VCaP (cell line): ENCODE results near the gene PAPSS2.

Experiments
- H3K27ac ChIP-seq: fragments of 450-650 bp; 2 replicates; pipeline ENCODE4 v1.5.1; 2017
- TF ChIP-seq, protein P1 (sequence below): fragments of 450-650 bp; conservative IDR thresholded peaks from 2 replicates; pipeline ENCODE4 v1.5.1; 2017; ENCODE audit warnings: mild to moderate bottlenecking, moderate library complexity

Gene PAPSS2

DNA sequence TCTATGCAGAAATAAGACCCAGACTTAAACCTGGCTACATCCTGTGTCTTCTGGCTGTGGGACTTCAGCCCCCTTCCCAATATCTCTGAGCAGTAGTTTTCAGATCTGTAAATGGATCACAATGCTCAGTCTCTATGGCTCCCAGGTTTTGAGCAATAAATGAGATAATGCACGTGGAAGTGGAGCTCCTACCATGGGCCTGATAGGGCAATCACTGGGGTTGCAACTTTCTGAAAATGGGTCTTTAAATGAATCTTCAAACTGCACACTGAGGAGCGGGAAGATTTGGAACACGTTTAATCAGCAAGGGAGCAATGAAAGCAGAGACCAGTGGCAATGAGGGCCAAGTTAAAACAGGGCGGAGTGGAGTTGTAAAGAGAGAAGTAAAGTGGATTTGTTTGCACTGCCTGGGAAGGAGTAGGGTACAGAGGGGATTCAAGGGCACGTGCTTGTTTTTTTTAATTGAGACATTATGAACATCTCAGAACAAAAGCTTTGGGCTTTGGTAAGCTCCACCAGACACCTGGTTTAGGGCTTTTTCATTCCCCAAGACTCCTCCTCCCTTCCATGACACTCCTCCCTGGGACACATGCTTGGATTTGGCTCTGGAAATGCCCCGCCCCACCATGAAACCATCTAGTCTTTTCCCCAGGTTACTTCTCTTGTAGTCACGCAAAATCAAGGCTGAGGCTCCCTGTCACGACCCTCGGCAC, 42.7 kb downstream of the PAPSS2 start:
- TF ChIP-seq, protein P1, sequence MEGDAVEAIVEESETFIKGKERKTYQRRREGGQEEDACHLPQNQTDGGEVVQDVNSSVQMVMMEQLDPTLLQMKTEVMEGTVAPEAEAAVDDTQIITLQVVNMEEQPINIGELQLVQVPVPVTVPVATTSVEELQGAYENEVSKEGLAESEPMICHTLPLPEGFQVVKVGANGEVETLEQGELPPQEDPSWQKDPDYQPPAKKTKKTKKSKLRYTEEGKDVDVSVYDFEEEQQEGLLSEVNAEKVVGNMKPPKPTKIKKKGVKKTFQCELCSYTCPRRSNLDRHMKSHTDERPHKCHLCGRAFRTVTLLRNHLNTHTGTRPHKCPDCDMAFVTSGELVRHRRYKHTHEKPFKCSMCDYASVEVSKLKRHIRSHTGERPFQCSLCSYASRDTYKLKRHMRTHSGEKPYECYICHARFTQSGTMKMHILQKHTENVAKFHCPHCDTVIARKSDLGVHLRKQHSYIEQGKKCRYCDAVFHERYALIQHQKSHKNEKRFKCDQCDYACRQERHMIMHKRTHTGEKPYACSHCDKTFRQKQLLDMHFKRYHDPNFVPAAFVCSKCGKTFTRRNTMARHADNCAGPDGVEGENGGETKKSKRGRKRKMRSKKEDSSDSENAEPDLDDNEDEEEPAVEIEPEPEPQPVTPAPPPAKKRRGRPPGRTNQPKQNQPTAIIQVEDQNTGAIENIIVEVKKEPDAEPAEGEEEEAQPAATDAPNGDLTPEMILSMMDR: no peak
- no peak overlapping the region for H3K27ac ChIP-seq

GRCh38 chr10:87702973-87703294, 43.3 kb downstream of the PAPSS2 start:
- TF ChIP-seq, protein P1: no peak
- no peak overlapping the region for H3K27ac ChIP-seq

- TF ChIP-seq, protein P1: no peak
- no peak overlapping the region for H3K27ac ChIP-seq
These were observed 44.1 kb downstream of the PAPSS2 start for GRCh38 chr10:87703771-87704170.

DNA sequence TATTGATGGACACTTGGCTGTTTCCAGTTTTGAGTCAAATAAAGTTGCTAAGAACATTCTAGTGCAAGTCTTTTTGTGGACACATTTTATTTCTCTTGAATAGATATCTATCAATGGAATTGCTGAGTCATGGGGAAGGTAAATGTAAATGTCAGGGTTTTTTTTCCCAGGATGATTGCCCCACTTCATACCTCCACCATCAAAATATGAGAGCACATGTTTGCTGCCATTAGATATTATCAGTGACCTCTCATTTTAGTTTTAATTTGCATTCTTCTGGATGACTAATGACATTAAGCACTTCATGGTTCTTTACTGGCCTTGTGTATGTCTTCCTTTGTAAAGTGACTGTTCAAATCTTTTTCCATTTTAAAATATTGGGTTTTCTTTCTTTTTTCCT, 45.7 kb downstream of the PAPSS2 start:
- TF ChIP-seq, protein P1: no peak
- H3K27ac ChIP-seq: no peak overlapping the region

DNA sequence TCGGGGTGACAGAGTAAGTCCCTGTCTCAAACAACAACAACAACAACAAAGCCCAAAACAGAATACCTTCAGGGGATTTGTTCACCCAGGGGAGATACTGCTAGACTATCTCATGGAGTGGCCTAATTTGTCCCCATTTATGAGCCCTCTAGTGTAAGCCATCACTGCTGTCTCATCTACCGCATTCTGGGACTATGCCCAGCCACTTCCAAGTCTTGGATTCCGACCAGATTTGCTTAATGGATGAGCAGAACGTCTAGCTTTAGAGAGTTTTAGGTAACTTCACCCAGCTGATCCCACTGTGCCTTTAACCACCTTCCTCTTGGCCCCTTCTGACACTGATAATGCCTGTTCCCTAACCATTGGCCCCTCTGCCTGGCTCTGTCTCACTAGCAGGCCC, 47.1 kb downstream of the PAPSS2 start:
- H3K27ac ChIP-seq: no peak overlapping the region
- TF ChIP-seq, protein P1: no peak

DNA sequence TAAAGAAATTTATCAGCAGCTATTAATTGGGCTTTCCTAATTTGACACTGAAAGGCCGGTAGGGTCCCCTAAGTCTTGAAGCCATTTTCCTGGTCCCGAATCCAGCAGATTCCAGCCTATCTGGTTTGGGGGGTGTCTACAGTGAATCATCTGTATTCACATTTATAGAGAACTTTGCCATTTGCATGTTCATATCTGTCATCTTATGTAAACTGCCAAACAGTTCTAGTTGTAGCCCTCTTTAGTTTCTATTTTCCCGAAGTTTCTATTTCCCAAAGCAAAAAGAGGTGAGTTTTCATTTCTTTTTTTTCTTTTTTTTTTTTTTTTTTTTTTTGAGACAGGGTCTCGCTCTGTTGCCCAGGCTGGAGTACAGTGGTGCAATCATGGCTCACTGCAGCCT, 47.6 kb downstream of the PAPSS2 start:
- TF ChIP-seq, protein P1: no peak
- no peak overlapping the region for H3K27ac ChIP-seq

GRCh38 chr10:87712913-87713616, 53.4 kb downstream of the PAPSS2 start:
- no peak overlapping the region for H3K27ac ChIP-seq
- TF ChIP-seq, protein P1: no peak
